ENCODE measurements around the gene HMGN5. TPM values are rescaled to one million over a fixed set of nuclear protein-coding genes. Genes with fewer than 3 reads are reported as not detected.

The HMGN5 gene
- total RNA-seq, 1 experiment from 2014 or later = 5.8 TPM

GRCh38 chrX:81120258-81120935 is 81.3 kb downstream of the HMGN5 start:
- DNase-seq (ENCODE audit: low spot score) = no peak

GRCh38 chrX:81114757-81115156 is 87.0 kb downstream of the HMGN5 start:
- no peak for DNase-seq (ENCODE audit: low spot score)

- no peak for DNase-seq (ENCODE audit: low spot score)
Measured at GRCh38 chrX:81110286-81110685, 91.4 kb downstream of the HMGN5 start.

GRCh38 chrX:81082649-81083048 is 119.1 kb downstream of the HMGN5 start:
- no peak for DNase-seq (ENCODE audit: low spot score)

Other genes starting within 250 kb of the HMGN5 start
- 73.1 and 90.2 TPM in 2 replicates for gene SH3BGRL, start 189 bp upstream of the HMGN5 start, total RNA-seq (2014; rRNA removed; shearing (Covaris generic))